Right renal cortex interstitium (tissue), 3 donors: ENCODE data around the gene RMND5B. TPM values are rescaled to one million over a fixed set of nuclear protein-coding genes. Genes with fewer than 3 reads are reported as not detected.
"Not testable (repeated sequence)": the region's sequence is repeated elsewhere in the genome, so short reads cannot be mapped to it uniquely, and the experiment has no call there.

Experiments
- DNase-seq, 3 donors: peaks; one replicate each; pipeline ENCODE4 v3.0.0-alpha.2; 2013; ENCODE audit warnings: low read depth in 3 of 3, low spot score in 2 of 3
- polyA plus RNA-seq, 3 donors: library from polyadenylated mRNA; unstranded; fragments of 120-200 nt; gene quantifications; one replicate each; pipeline ENCODE4 v1.2.1, GENCODE V29; 2013; ENCODE audit not compliant: insufficient read length in 3 of 3

Gene RMND5B
- polyA plus RNA-seq, 3 donors, result 29.0 to 32.9 (median 32.1) TPM

- no peak for DNase-seq
These were observed 31.7 kb downstream of the RMND5B start for GRCh38 chr5:178162481-178162880.

- DNase-seq, result peak; percentile 58 to 72 (median 58)
These were observed 33.2 kb downstream of the RMND5B start for GRCh38 chr5:178163772-178164735.

GRCh38 chr5:178165581-178165980 lies 34.8 kb downstream of the RMND5B start:
- DNase-seq, result no peak

DNA sequence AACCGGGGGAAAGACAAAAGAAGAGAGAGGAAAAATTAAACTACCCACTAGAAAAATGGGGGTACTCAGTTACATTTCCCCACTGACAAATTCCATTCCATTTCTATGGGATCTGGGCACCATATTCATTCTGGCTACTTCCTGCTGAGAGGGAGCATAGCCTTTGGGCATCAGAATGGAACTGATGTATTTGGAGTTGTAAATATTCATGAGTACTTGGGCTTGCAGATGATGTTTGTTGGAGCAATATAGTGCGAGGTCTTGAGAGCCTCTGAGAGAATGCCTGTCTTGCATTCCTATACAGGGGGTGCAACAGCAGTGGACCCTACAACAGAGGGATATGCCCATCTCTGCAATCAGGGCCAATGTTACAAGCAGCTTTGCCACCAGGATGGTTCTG lies 39.6 kb downstream of the RMND5B start:
- DNase-seq, result no peak

- DNase-seq, result no peak
These were observed 43.6 kb downstream of the RMND5B start for GRCh38 chr5:178174456-178174855.

DNA sequence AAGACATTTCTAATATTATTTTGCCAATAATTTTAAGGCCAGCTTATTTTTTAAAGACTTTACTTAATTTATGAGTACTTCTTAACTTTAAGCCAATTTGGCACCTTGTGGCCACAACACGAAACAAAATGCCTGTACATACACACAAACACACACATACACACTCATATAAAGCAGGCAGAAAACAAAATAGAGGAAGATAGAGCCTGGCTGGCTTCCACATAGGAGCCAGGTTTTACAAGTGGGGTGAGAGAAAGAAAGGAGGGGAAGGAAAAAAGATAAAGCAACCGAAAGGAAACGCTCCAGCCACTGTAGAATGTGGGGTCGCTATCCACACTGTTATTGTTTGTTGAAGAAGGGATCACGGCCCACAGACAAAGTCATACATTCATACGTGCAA lies 46.0 kb downstream of the RMND5B start:
- no peak for DNase-seq

- no peak for DNase-seq
These were observed 46.8 kb downstream of the RMND5B start for GRCh38 chr5:178177569-178177968.

GRCh38 chr5:178180141-178180863 lies 49.5 kb downstream of the RMND5B start:
- no peak for DNase-seq

DNA sequence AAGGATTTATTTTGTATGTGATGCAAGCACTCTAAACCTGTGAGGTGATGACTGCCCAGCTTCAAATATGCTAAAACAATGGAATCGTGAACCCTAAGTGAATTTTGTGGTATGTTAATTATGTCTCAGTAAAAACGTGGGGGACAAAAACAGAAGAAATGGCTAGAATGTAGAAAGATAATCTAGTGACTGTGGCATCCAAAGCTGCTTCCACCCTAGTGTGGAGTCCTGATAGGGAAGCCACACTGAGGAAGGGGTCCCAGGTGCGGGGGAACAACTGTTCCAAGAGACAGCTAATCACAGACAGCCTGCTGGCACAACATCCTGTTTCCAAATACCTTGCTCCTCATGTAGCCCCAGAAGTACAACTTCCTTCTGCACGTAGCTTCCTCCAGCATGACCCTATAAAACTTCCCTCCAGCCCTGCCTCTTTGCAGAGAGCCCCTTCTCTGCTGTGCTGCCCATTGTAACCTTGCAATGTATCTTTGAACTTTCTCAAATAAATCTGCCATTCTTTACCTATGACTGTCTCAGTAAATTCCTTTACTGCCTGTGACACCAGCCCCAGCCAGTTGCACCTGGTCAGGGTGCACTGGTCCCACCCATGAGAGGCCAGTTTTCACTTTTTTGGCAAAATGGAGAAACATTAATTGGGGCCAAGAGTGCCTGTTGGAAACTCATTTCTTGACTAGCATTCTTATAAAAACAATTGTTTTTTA lies 51.5 kb downstream of the RMND5B start:
- no peak for DNase-seq

- no peak for DNase-seq
These were observed 55.6 kb downstream of the RMND5B start for GRCh38 chr5:178186427-178186826.

DNA sequence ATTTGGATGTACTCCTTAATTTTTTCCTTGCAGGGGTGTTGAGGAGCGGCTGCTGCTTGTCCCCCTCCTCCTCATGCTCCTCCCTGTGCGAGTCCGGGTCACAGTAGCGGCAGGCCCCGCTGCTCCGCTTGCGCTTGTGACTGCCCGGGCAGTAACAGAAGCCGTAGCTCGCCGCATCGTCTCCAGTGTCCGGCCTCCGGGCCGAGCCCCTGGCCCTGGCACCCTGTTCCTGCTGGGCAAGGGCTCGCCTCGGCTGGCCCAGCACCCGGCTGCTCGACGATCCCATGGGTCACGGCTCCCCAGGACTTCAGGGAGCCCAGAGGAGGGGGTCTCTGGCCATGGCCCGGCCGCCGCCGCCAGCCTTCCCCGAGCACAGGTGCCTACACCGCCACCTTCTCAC lies 56.2 kb downstream of the RMND5B start, which contains the start of gene GMCL2:
Gene GMCL2, minus strand, starts transcription at position 358 of the 400 bp plus-strand sequence. Its CDS starts 72 bp downstream, at position 286.
- DNase-seq, result no peak

- DNase-seq, result no peak
These were observed 58.6 kb downstream of the RMND5B start for GRCh38 chr5:178189433-178189832.

- DNase-seq, result no peak
These were observed 60.8 kb downstream of the RMND5B start for GRCh38 chr5:178191661-178192060.

DNA sequence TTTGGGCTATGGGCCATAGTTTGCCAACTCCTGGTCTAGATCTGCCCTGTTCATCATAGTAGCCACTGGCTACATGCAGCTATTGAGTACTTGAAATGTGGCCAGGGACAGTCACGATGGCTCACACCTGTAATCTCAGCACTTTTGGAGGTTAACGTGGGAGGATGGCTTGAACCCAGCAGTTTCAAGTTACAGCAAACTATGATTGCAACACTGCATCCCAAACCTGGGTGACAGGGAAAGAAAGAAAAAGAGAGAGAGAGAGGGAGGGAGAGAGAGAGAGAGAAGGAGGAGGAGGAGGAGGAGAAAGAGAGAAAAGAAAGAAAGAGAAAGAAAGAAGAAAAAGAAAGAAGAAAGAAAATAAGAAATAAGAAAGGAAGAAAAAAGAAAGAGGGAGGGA lies 61.4 kb downstream of the RMND5B start:
- no peak for DNase-seq

DNA sequence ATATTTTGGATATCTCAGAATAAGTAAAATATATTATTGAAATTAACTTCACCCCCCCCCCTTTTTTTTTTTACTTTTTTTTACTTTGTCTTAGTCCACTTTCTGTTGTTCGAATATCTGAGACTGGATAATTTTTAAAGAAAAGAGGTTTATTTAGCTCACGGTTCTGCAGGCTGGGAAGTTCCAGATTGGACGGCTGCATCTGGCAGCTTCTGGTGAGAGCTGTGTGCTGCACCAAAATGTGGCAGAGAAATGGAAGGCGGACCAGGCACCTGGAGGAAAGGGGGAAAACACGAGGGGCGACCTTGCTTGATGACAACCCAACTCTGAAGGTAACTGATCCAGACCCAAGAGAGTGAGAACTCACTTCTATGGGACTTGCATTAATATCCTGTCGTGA lies 62.0 kb downstream of the RMND5B start:
- DNase-seq, result no peak

DNA sequence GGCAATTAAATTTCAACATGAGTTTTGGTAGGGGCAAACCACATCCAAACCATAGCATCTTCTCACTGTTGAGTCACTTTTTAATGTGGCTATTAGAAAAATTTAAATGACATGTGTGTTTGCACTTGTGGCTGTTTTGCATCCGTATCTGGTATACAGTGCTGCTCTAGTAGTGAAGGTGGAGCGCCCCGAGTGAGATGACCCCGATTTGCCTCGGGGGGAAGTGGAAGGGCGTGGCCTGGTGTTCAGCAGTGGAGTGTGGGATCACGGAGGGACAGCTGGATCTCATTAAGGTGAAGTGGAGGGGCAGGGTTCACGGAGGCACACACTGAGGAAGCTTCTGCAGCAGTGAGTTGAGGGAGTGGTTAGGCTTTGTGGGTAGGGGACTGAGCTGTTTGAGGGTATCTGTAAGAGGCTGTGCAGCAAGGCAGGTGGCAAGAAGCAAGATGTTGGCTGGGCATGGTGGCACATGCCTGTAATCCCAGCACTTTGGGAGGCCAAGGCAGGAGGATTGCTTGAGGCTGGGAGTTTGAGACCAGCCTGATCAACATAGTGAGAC lies 62.5 kb downstream of the RMND5B start:
- DNase-seq, result no peak

GRCh38 chr5:178194026-178194425 lies 63.2 kb downstream of the RMND5B start:
- no peak for DNase-seq

GRCh38 chr5:178196281-178196812 lies 65.5 kb downstream of the RMND5B start:
- no peak for DNase-seq

DNA sequence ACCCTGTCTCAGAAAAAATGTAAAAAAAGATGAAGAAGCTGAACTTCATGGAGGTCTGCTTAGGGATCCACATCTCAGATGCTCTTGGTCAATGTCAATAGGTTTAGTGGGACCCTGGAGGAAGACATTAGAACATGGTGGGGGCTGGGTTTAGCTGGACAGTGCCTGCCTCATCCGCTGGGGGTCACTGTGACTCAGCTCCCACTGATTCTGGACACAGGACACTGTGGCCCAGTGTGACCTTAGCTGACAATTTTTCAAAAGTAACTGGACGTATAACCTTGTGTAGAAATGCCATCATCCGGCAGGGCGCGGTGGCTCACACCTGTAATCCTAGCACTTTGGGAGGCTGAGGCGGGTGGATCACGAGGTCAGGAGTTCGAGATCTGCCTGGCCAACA lies 66.2 kb downstream of the RMND5B start:
- no peak for DNase-seq

DNA sequence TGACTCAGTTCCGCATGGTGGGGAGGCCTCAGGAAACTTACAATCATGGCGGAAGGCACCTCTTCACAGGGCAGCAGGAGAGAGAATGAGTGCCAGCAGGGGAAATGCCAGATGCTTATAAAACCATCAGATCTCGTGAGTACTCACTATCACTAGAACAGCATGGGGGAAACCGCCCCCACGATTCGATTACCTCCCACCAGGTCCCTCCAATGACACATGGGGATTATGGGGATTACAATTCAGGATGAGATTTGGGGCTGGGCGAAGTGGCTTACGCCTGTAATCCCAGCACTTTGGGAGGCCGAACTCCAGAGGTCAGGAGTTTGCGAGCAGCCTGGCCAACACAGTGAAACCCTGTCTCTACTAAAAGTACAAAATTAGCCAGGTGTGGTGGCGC lies 67.3 kb downstream of the RMND5B start:
- DNase-seq, result not testable (repeated sequence)
